A673 (cell line): ENCODE measurements around the gene GPD2. TPM values are rescaled to one million over a fixed set of nuclear protein-coding genes. Genes with fewer than 3 reads are reported as not detected.

Experiments used
- BruUV-seq: library from RNA; stranded (reverse); fragments of 400-500 nt; replicated peaks from 2 replicates; lab custom pipeline; 2021; lab: Mats Ljungman, UMichigan
- CTCF ChIA-PET: fragments of 300-600 bp; sonication (Branson Sonifier 250); formaldehyde crosslinking; loops from one replicate; lab custom pipeline; 2022; ENCODE audit warnings: antibody characterized with exemption; lab: Charles Lee
- POLR2A ChIA-PET: fragments of 300-600 bp; sonication (Branson Sonifier 250); formaldehyde crosslinking; loops from one replicate; lab custom pipeline; 2022; ENCODE audit warnings: antibody characterized with exemption; ENCODE audit not compliant: low non-redundant PET; lab: Charles Lee
- DNase-seq: peaks from one replicate; pipeline ENCODE4 v3.0.0-alpha.2; 2015; ENCODE audit warnings: low spot score
- H3K27ac ChIP-seq: fragments of 200-600 bp; sonication (generic); 2 replicates; pipeline ENCODE4 v1.5.1; 2016; ENCODE audit warnings: mixed run types, low read depth, mild to moderate bottlenecking, mixed read lengths, antibody characterized with exemption, low read length; ENCODE audit not compliant: poor library complexity, severe bottlenecking
- H3K27me3 ChIP-seq: fragments of 200-600 bp; sonication (generic); replicated peaks from 2 replicates; pipeline ENCODE4 v1.6.1; 2017; ENCODE audit warnings: mixed run types, low read depth, mild to moderate bottlenecking, mixed read lengths, antibody characterized with exemption, low read length; ENCODE audit not compliant: insufficient read depth, poor library complexity
- H3K36me3 ChIP-seq: fragments of 200-600 bp; sonication (generic); 2 replicates; pipeline ENCODE4 v1.6.1; 2016; ENCODE audit warnings: mixed run types, mild to moderate bottlenecking, mixed read lengths, antibody characterized with exemption, low read length; ENCODE audit not compliant: insufficient read depth, poor library complexity, severe bottlenecking
- H3K4me1 ChIP-seq: fragments of 200-600 bp; sonication (generic); 2 replicates; pipeline ENCODE4 v1.6.1; 2017; ENCODE audit warnings: mixed run types, mild to moderate bottlenecking, mixed read lengths, antibody characterized with exemption, low read length; ENCODE audit not compliant: insufficient read depth, poor library complexity, severe bottlenecking
- H3K4me3 ChIP-seq: fragments of 200-600 bp; sonication (generic); 2 replicates; pipeline ENCODE4 v1.5.1; 2016; ENCODE audit warnings: low read depth, mixed run types, mild to moderate bottlenecking, mixed read lengths, low read length; ENCODE audit not compliant: poor library complexity, severe bottlenecking
- H3K9me3 ChIP-seq: fragments of 200-600 bp; sonication (generic); 2 replicates; pipeline ENCODE4 v1.6.1; 2016; ENCODE audit warnings: mixed run types, low read depth, mild to moderate bottlenecking, mixed read lengths, antibody characterized with exemption, low read length; ENCODE audit not compliant: poor library complexity, severe bottlenecking
- EZH2 ChIP-seq: fragments of 200-600 bp; sonication (generic); IDR thresholded peaks from 2 replicates; pipeline ENCODE4 v1.6.1; 2017; ENCODE audit warnings: borderline replicate concordance, low read depth, mild to moderate bottlenecking, mixed read lengths, antibody characterized with exemption, low read length; ENCODE audit not compliant: poor library complexity, severe bottlenecking
- intact Hi-C: fragments of 100-400 bp; cut with micrococcal nuclease; formaldehyde crosslinking; loops from one replicate; pipeline ENCODE4 v1.10.0; 2022; ENCODE audit not compliant: unreplicated experiment
- total RNA-seq: library from RNA; stranded (reverse); gene quantifications from 2 replicates; pipeline ENCODE4 v1.2.3, GENCODE V29; 2021
- TF ChIP-seq, protein P1 (sequence below): fragments of 300-800, 200-600 bp; sonication (generic); conservative IDR thresholded peaks from 2 replicates; pipeline ENCODE4 v1.5.1; 2017; ENCODE audit warnings: low read depth, mild to moderate bottlenecking, antibody characterized with exemption, low read length, moderate library complexity, mixed read lengths

Gene GPD2
- total RNA-seq, 1 experiment from 2014 or later: 39.4 TPM

DNA sequence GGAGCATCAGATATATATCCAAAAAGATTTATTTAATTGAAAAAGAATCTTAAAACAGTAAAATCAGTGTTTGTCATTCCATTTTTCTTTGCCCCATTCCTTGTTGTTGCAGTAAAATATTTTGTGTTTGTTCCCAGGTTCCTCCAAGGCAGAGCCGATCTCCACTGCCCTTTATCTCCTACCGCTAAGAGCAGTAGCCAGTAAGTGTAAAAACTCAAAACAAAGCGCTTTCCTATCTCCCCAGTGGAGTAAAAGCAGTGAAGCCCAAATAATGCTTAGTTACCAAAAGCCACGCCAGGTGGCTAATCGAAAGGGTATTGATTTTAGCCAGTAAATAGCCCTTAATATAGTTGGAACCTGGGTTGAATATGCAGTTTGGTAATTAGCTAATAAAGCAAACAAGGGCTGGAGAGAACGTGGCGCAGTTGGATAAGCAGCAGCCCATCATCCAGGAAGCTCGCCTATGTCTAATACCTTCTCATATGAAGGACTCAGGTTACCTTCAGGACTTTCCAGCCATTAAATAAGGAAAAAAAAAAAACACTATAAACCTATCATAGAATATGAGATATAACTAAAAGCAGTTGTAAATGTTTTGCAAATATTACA is 12.4 kb upstream of the GPD2 start:
- H3K9me3 ChIP-seq: peaks cover 8% of the 10 kb centered on the region
- no peak overlapping the region for H3K27ac ChIP-seq
- CTCF ChIA-PET: no interaction called here
- H3K4me1 ChIP-seq: no peaks in the 10 kb centered on the region
- no TSS peak for BruUV-seq
- H3K4me3 ChIP-seq: no peak overlapping the region
- no peaks in the 10 kb centered on the region for H3K27me3 ChIP-seq
- DNase-seq: no peak
- no peaks in the 10 kb centered on the region for H3K36me3 ChIP-seq
- intact Hi-C loops: no loop called here
- POLR2A ChIA-PET: no interaction called here
- TF ChIP-seq EZH2: no peak
- TF ChIP-seq, protein P1, sequence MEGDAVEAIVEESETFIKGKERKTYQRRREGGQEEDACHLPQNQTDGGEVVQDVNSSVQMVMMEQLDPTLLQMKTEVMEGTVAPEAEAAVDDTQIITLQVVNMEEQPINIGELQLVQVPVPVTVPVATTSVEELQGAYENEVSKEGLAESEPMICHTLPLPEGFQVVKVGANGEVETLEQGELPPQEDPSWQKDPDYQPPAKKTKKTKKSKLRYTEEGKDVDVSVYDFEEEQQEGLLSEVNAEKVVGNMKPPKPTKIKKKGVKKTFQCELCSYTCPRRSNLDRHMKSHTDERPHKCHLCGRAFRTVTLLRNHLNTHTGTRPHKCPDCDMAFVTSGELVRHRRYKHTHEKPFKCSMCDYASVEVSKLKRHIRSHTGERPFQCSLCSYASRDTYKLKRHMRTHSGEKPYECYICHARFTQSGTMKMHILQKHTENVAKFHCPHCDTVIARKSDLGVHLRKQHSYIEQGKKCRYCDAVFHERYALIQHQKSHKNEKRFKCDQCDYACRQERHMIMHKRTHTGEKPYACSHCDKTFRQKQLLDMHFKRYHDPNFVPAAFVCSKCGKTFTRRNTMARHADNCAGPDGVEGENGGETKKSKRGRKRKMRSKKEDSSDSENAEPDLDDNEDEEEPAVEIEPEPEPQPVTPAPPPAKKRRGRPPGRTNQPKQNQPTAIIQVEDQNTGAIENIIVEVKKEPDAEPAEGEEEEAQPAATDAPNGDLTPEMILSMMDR: no peak

DNA sequence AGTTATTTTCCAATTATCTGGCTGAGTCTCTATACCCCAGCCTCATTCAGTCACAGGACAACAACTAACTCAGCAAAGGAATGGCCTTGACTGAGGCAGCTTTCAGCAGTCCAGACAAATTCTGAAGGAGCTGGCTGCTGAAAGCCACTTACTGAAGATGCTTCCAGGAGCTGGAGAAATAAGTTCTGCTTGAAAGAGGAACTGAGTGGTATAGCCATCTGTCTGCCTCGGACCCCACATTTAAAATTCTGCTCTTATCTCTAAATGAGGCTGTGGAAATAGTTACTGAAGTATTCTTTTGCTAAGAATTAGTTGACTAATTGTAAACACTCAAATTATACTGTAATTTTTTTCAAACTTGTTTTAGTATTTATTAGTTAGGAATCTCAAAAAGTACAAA is 9.1 kb upstream of the GPD2 start:
- CTCF ChIA-PET: no interaction called here
- H3K9me3 ChIP-seq: no peaks in the 10 kb centered on the region
- POLR2A ChIA-PET: no interaction called here
- peaks cover 12% of the 10 kb centered on the region for H3K4me1 ChIP-seq
- H3K36me3 ChIP-seq: no peaks in the 10 kb centered on the region
- no TSS peak for BruUV-seq
- intact Hi-C loops: no loop called here
- no peak for TF ChIP-seq EZH2
- TF ChIP-seq, protein P1: no peak
- no peak overlapping the region for H3K27ac ChIP-seq
- no peak overlapping the region for H3K4me3 ChIP-seq
- DNase-seq: no peak
- H3K27me3 ChIP-seq: no peaks in the 10 kb centered on the region

GRCh38 chr2:156429211-156429610 is 7.0 kb upstream of the GPD2 start:
- H3K27ac ChIP-seq: no peak overlapping the region
- H3K4me3 ChIP-seq: no peak overlapping the region
- no peak for TF ChIP-seq EZH2
- TF ChIP-seq, protein P1: no peak
- H3K36me3 ChIP-seq: no peaks in the 10 kb centered on the region
- H3K27me3 ChIP-seq: no peaks in the 10 kb centered on the region
- no TSS peak for BruUV-seq
- DNase-seq: no peak
- intact Hi-C loops: no loop called here
- peaks cover 12% of the 10 kb centered on the region for H3K4me1 ChIP-seq
- POLR2A ChIA-PET: no interaction called here
- no peaks in the 10 kb centered on the region for H3K9me3 ChIP-seq
- CTCF ChIA-PET: interaction anchor here (0.6 kb wide), 1 partner anchor 93 kb away, joined by 5 read pairs; no protein-coding TSS in a partner anchor
